ENCODE results near the gene PRKCZ. TPM values are rescaled to one million over a fixed set of nuclear protein-coding genes. Genes with fewer than 3 reads are reported as not detected.
"Not testable (repeated sequence)": the region's sequence is repeated elsewhere in the genome, so short reads cannot be mapped to it uniquely, and the experiment has no call there.

The PRKCZ gene
- total RNA-seq, 1 donor from 2014 or later, result 58.3 TPM

GRCh38 chr1:2103266-2103900 lies 53.2 kb downstream of the PRKCZ start:
- DNase-seq, result no peak

- DNase-seq, result no peak
Measured at GRCh38 chr1:2103901-2104590, 53.8 kb downstream of the PRKCZ start.

DNA sequence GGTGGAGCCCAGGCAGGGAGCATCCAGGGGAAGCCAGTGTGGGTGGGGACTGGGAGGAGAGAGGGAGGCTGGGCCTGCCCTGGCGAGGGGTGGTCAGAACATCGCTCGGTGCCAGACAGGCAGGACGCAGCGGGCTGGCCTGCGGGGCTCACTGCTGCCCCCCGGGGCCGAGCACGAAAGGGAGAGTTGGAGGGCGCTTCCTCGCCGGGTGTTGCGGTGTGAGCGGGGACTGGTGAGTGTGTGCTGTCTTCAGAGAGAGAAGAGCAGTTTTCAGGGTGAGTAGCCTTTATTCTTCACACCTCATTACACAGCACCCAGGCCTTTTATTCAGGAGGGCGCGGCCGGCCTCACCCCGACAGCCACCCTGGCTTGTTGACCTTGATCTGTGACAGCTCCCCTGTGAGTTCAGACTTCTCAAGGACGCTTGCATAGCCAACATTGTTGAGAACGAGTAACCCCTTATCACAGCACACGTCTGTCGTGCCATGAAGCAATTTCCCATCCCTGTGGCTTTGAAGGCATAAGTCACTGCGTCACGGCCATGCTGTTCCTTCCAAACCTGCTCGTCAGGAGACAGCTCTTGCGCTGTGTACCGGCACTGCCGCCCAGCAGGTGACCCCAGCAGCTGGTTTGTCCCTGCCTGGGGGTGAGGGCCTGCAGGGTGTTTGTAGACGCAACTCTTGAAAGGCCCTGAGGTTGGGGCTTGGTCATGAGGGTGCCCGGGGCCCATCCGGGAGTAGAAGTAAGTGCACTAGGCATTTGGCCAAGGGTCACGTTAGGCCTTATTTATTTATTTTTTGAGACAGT lies 54.6 kb downstream of the PRKCZ start:
- no peak for DNase-seq

GRCh38 chr1:2105781-2106524 lies 55.7 kb downstream of the PRKCZ start:
- DNase-seq, result no peak

GRCh38 chr1:2106659-2107405 lies 56.6 kb downstream of the PRKCZ start:
- no peak for DNase-seq

DNA sequence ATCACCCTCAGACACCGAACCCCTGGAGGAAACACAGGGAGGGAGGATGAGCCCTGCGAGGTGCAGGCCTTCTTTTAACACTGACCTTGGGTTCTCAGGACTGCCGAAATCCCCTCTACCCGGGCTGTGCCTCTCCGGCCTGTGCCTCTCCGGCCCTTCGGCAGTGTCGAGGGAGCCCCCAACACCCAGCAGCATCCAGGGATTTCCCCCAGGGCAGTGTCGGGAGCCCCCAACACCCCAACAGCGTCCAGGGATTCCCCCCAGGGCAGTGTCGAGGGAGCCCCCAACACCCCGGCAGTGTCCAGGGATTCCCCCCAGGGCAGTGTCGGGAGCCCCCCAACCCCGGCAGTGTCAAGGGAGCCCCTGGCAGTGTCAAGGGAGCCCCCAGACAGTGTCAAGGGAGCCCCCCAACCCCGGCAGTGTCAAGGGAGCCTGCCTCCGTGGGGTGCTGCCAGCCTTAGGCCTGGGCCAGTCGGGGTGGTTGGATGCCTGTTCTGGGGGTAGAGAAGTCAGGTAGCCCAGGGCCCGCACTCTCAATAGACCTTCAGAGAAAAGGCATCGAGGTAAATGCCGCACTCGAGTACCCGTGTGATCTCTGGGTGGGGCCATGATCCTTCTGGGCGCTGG lies 57.5 kb downstream of the PRKCZ start:
- DNase-seq, result no peak

GRCh38 chr1:2108213-2108876 lies 58.1 kb downstream of the PRKCZ start:
- DNase-seq, result no peak

DNA sequence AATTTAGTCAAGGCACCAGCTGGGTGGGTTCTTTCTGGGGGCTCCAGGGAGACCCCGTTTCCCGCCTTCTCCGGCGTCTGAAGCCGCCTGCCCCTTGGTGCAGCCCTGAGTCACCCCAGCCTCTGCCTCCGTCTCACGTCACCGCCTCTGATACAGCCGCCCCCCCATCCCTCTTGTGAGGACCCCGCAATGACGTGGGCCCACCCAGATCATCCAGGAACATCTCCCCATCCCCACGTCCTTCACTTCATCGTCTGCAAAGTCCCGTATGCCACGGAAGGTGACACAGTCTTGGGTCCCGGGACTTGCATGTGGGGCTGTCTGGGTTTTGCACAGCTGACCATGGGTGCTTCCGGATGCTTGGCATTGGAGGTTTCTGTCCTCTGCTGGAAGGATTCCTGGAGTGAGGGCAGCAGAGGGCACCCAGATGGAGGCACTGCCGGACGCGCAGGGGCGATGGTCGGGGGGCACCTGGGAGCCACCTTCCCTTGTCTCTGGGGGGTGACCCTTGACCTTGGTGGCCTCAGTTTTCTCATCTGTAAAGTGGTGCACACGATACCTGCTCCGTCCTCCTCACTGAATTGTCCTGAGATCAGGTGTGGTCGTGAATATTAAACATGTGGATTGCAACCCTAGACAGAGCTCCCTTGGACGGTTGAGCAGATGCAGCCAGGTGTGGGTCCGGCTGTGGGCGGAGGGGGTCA lies 58.8 kb downstream of the PRKCZ start:
- no peak for DNase-seq

- DNase-seq, result no peak
Measured at GRCh38 chr1:2109581-2110021, 59.4 kb downstream of the PRKCZ start.

DNA sequence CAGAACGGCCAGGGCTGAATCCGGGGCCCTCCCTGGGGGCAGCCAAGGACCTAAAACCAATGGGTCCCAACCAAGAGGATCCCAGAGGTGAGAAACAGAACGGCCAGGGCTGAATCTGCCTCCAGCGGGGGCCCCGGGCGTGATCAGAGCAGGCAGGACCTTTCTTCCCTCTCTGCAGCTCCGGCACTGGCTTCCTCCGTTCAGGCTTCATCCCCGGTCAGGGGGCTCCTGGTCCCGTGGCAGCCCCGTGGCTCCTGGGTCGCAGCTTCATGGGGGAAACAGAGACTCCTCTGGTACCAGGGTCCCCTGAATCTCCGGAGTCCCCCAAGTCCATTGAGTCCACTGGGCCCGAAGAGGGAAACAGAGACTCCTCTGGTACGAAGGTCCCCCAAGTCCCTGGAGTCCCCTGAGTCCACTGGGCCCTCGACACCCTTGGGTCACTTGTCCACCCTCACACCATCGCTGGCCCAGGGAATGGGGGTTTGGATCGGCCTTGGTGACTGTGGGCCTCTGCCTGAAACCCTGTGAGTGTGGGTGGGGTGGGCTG lies 60.1 kb downstream of the PRKCZ start:
- no peak for DNase-seq

- no peak for DNase-seq
Measured at GRCh38 chr1:2110738-2111673, 60.8 kb downstream of the PRKCZ start.

- no peak for DNase-seq
Measured at GRCh38 chr1:2111674-2112035, 61.4 kb downstream of the PRKCZ start.

GRCh38 chr1:2112280-2112701 lies 62.1 kb downstream of the PRKCZ start:
- no peak for DNase-seq

GRCh38 chr1:2113620-2114135 lies 63.5 kb downstream of the PRKCZ start:
- no peak for DNase-seq

- not testable (repeated sequence) for DNase-seq
Measured at GRCh38 chr1:2114635-2115007, 64.4 kb downstream of the PRKCZ start.

- DNase-seq, result no peak
Measured at GRCh38 chr1:2115008-2115641, 64.9 kb downstream of the PRKCZ start.

DNA sequence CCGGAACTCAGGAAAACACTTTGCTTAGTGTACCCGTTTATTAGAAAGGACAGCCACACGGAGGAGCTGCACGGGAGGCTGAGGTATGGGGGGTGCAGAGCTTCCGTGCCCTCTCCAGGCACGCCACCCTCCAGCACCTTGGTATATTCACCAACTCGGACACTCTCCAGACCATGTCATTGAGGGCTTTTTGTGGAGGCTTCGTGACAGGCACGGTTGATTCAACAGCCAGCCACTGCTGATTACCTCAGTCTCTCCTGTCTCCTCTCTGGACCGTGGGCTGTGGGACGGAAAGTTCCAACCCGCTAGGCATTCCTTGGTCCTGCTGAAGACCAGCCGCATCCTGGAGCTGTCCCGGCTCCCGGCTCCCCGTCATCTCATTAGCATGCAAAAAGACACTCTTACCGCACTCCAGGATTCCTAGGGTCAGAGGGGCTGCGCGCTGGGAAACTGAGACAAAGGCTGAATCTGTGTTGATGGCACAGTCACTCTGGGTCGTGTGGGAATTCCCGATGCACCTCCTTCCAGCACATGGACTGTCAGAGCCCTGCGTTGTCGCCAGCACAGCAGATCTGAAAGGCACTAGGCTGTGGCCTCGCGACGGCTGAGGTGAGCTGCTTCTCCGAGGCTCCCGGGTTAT lies 65.6 kb downstream of the PRKCZ start:
- no peak for DNase-seq
